A549 treated with Hydrocortisone at 1 μM for 4 hours (cell line): Measurements from ENCODE around the gene R3HDM4. TPM values are rescaled to one million over a fixed set of nuclear protein-coding genes. Genes with fewer than 3 reads are reported as not detected.

Source experiments
- total RNA-seq: library from RNA; stranded (reverse); fragments of 200-300 nt; extraction: Qiagen RNA extraction; gene quantifications from 5 replicates; pipeline ENCODE4 v1.2.3, GENCODE V29; 2022

The R3HDM4 gene
- total RNA-seq, result 30.7 to 39.0 TPM (median 37.7 TPM) in 5 replicates

GRCh38 chr19:913080-913748, at the start of gene R3HDM4:
R3HDM4 (minus strand) TSS chr19:913219; CDS start chr19:913157, 62 bp downstream.

GRCh38 chr19:925526-926322, 12.7 kb upstream of the R3HDM4 start, which contains the start of gene ARID3A:
ARID3A (plus strand) TSS chr19:926035; CDS start chr19:929529, 3,494 bp downstream.

GRCh38 chr19:917323-918151, 4.5 kb upstream of the R3HDM4 start, which contains the start of gene KISS1R:
KISS1R (plus strand) TSS chr19:917333; CDS start chr19:917503, 170 bp downstream.

GRCh38 chr19:892894-893689, 19.9 kb downstream of the R3HDM4 start, which contains the start of the genes MED16 and RNU6-9:
MED16 (minus strand) TSS chr19:893187; CDS start chr19:891131, 2,056 bp downstream.
RNU6-9 (plus strand) TSS chr19:893484.

GRCh38 chr19:858868-859843, 53.9 kb downstream of the R3HDM4 start, which contains the start of gene CFD:
CFD (plus strand) TSS chr19:859664; CDS start chr19:859690, 26 bp downstream.

GRCh38 chr19:852136-853013, 60.6 kb downstream of the R3HDM4 start, which contains the start of gene ELANE:
ELANE (plus strand) TSS chr19:852303; CDS start chr19:852329, 26 bp downstream.

Other genes with a start within 250 kb of the R3HDM4 start
- gene FSTL3, start 236.8 kb downstream of the R3HDM4 start, total RNA-seq, result 210 to 272 TPM (median 239 TPM) in 5 replicates
- 0.16 to 0.23 TPM in 2 of 5 replicates, not detected in the others for gene PRSS57, start 217.8 kb downstream of the R3HDM4 start, total RNA-seq
- gene PALM, start 204.3 kb downstream of the R3HDM4 start, total RNA-seq, result 12.0 to 17.9 TPM (median 14.3 TPM) in 5 replicates
- 73.4 to 86.5 TPM (median 79.6 TPM) in 5 replicates for gene MISP, start 162.1 kb downstream of the R3HDM4 start, total RNA-seq
- gene PTBP1, start 115.8 kb downstream of the R3HDM4 start, total RNA-seq, result 195 to 244 TPM (median 206 TPM) in 5 replicates
- 2.5 to 5.6 TPM (median 3.7 TPM) in 5 replicates for gene PLPPR3, start 91.3 kb downstream of the R3HDM4 start, total RNA-seq
- 0.14 to 0.56 TPM (median 0.23 TPM) in 5 replicates for gene AZU1, start 85.4 kb downstream of the R3HDM4 start, total RNA-seq
- gene PRTN3, start 72.2 kb downstream of the R3HDM4 start, total RNA-seq, result 0.14 to 0.46 TPM (median 0.43 TPM) in 5 replicates
- 0.09 to 0.46 TPM (median 0.20 TPM) in 5 replicates for gene ELANE, start 60.9 kb downstream of the R3HDM4 start, total RNA-seq
- gene CFD, start 53.6 kb downstream of the R3HDM4 start, total RNA-seq, result 8.2 to 22.5 TPM (median 20.7 TPM) in 5 replicates
- gene MED16, start 20.0 kb downstream of the R3HDM4 start, total RNA-seq, result 13.1 to 25.9 TPM (median 23.8 TPM) in 5 replicates
- not detected in 5 replicates for gene RNU6-9, start 19.7 kb downstream of the R3HDM4 start, total RNA-seq
- 0.18 to 0.53 TPM (median 0.47 TPM) in 5 replicates for gene KISS1R, start 4.1 kb upstream of the R3HDM4 start, total RNA-seq
- 4.5 to 5.5 TPM (median 4.9 TPM) in 5 replicates for gene ARID3A, start 12.8 kb upstream of the R3HDM4 start, total RNA-seq
- gene WDR18, start 71.1 kb upstream of the R3HDM4 start, total RNA-seq, result 41.9 to 70.4 TPM (median 66.9 TPM) in 5 replicates
- 1.6 to 3.6 TPM (median 2.4 TPM) in 5 replicates for gene GRIN3B, start 87.2 kb upstream of the R3HDM4 start, total RNA-seq
- 88.1 to 125 TPM (median 119 TPM) in 5 replicates for gene TMEM259, start 107.9 kb upstream of the R3HDM4 start, total RNA-seq
- gene RNU6-2, start 108.3 kb upstream of the R3HDM4 start, total RNA-seq, result not detected in 5 replicates
- 70.3 to 98.3 TPM (median 87.8 TPM) in 5 replicates for gene CNN2, start 113.4 kb upstream of the R3HDM4 start, total RNA-seq
- 12.7 to 19.5 TPM (median 15.0 TPM) in 5 replicates for gene ABCA7, start 126.9 kb upstream of the R3HDM4 start, total RNA-seq
- 3.2 to 4.9 TPM (median 4.7 TPM) in 5 replicates for gene ARHGAP45, start 153.9 kb upstream of the R3HDM4 start, total RNA-seq
- gene POLR2E, start 182.2 kb upstream of the R3HDM4 start, total RNA-seq, result 189 to 252 TPM (median 230 TPM) in 5 replicates
- 385 to 499 TPM (median 481 TPM) in 5 replicates for gene GPX4, start 190.8 kb upstream of the R3HDM4 start, total RNA-seq